Bronchial epithelial cell (primary cell): ENCODE results near the gene LYPD6B. TPM values are rescaled to one million over a fixed set of nuclear protein-coding genes. Genes with fewer than 3 reads are reported as not detected.

Experiments
- DNase-seq: peaks from one replicate; pipeline ENCODE4 v3.0.0-alpha.2; 2010; ENCODE audit warnings: low read depth
- FAIRE-seq: peaks from 2 replicates; lab custom pipeline; 2011; peaks lifted over from hg19 to GRCh38; lab: Jason Lieb, UNC
- H3K27me3 ChIP-seq: 2 replicates; pipeline ENCODE4 v1.5.1; 2011; ENCODE audit warnings: low read length; ENCODE audit not compliant: control insufficient read depth, insufficient read depth
- H3K36me3 ChIP-seq: 2 replicates; pipeline ENCODE4 v1.5.1; 2011; ENCODE audit warnings: low read length; ENCODE audit not compliant: control insufficient read depth, insufficient read depth
- H3K4me3 ChIP-seq: 2 replicates; pipeline ENCODE4 v1.5.1; 2011; ENCODE audit warnings: mild to moderate bottlenecking, low read depth, low read length, control low read depth
- total RNA-seq: library from RNA; depleted of rRNA; stranded (reverse); fragments of >200 nt; gene quantifications from 2 replicates; pipeline ENCODE4 v1.2.1, GENCODE V29; 2014
- TF ChIP-seq, protein P1 (sequence below): IDR thresholded peaks from 2 replicates; pipeline ENCODE4 v1.5.1; 2011; ENCODE audit warnings: mild to moderate bottlenecking, moderate library complexity, low read length, control low read depth, inconsistent platforms; ENCODE audit not compliant: insufficient read depth, severe bottlenecking

The LYPD6B gene
- total RNA-seq, 1 donor from 2014 or later: 14.7 TPM

DNA sequence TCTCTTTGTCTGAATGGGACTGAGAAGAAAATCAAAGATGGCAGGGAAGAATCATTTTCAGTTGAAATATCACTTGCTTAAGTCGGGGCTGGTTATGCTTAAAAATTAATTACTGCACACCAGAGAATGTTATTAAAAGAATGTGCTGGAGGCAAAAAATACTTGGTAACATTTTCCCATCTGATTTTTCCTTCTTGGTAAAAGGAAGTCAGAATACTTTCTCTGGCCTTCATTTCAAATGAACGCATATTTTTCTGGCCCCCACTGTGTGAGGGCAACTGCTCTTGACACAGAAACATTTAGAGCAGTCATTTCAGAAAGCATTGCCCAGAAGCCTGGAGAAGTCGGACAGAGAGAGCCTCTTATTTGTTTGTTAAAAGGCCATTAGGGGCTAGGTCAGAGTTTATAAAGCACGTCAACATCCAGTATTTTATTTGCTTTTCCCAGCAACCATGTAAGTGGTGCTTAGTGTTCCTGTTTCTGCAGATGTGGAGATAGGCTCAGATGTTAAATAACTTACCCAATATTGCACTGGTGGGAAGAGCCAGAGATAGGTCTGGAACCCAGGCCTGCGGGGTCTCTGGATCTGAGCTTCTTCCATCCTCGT is 32.9 kb upstream of the LYPD6B start:
- Histone ChIP-seq H3K4me3 (no peak overlapping the region), H3K36me3 (no peaks in the 10 kb centered on the region), H3K27me3 (no peaks in the 10 kb centered on the region)
- TF ChIP-seq, protein P1, sequence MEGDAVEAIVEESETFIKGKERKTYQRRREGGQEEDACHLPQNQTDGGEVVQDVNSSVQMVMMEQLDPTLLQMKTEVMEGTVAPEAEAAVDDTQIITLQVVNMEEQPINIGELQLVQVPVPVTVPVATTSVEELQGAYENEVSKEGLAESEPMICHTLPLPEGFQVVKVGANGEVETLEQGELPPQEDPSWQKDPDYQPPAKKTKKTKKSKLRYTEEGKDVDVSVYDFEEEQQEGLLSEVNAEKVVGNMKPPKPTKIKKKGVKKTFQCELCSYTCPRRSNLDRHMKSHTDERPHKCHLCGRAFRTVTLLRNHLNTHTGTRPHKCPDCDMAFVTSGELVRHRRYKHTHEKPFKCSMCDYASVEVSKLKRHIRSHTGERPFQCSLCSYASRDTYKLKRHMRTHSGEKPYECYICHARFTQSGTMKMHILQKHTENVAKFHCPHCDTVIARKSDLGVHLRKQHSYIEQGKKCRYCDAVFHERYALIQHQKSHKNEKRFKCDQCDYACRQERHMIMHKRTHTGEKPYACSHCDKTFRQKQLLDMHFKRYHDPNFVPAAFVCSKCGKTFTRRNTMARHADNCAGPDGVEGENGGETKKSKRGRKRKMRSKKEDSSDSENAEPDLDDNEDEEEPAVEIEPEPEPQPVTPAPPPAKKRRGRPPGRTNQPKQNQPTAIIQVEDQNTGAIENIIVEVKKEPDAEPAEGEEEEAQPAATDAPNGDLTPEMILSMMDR: no peak
- FAIRE-seq (no peak), DNase-seq (no peak)

DNA sequence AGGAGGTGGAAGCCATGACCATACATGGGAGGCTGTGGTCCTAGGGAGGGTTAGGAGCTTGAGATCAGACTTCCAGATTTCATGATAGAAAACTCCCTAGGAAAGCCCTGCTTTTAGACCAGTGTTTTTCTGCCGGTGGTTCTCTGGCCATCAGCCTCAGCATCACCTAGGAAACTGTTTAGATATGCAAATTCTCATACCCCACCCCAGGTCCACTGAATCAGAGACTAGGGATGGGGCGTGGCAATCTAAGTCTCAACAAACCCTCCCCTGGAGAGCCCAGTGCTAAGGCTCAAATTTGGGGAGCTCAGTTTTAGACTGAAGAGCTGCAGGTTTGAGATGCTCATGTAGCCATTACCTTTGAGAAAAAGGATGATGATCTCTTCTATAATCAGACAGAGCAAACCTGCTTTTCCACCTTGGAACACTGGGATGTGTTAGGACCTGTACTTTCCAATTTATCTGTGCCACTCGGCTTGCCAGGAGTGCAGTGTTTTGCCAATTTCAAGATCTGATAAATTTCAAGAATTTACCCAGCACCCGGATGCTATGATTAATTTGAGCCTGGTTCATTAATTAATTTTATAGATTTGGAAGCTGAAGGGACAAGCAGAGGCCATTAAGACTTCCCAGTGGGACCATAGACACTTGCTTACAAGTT is 31.5 kb upstream of the LYPD6B start:
- TF ChIP-seq, protein P1: no peak
- H3K36me3 ChIP-seq: no peaks in the 10 kb centered on the region
- FAIRE-seq (no peak), DNase-seq (peak; percentile 78)
- no peaks in the 10 kb centered on the region for H3K27me3 ChIP-seq
- no peak overlapping the region for H3K4me3 ChIP-seq

DNA sequence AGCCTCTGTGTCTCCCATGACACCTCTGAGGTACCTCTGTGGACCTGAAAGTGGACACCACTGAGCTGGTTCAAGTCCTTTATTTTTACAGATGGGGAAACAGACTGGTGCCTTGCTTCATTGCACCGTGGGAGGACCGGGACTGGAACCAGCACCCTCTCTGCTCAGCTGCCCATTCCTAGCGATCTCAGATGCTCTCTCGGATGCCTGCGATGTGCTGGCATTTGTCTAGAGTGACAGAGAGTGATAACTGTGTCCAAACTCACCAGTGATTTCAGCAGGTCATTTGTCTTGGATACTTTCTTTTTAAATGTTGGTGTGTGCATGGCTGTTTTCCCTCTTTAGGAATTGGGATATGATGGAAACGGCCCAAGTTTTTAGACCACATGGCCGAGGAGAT is 30.1 kb upstream of the LYPD6B start:
- Histone ChIP-seq H3K36me3 (no peaks in the 10 kb centered on the region), H3K27me3 (no peaks in the 10 kb centered on the region), H3K4me3 (no peak overlapping the region)
- FAIRE-seq: no peak
- TF ChIP-seq, protein P1: no peak
- no peak for DNase-seq

DNA sequence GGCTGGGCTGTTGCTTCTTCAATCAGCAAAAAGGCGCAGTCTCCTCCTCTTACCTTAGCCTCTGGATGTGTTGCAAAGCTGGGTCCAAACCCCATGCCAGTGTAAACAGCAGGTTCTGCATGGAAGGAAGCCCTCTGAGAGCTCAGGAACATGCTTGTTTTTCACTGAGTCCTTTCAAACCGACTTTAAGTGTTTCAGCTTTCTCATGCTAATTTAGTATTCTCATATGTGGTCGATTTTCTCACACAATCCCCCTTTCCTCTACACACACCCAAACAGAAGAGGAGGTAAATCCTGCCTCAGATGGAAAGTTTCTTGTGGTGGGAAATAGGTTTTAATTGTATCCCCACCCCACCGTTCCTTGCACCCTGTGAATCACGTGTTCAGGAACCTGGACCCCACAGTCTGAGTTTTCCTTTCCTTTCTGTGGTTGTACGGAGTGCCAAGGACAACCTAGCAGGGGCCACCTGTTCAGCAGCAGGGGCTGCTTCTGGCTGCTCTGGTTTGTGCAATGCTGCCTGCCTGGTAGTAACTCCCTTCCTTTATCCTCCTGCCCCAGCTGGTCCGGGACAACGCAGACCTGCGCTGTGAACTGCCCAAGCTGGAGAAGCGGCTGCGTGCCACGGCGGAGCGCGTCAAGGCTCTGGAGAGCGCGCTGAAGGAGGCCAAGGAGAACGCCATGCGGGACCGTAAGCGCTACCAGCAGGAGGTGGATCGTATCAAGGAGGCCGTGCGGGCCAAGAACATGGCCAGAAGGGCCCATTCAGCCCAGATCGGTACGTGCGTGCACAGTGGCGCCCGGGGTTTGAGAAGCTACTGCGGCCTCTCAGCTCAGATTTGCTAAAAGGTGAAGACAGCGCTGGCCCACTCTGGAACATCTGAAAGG is 28.7 kb upstream of the LYPD6B start:
- H3K36me3 ChIP-seq: no peaks in the 10 kb centered on the region
- no peak overlapping the region for H3K4me3 ChIP-seq
- FAIRE-seq (no peak), DNase-seq (no peak)
- TF ChIP-seq, protein P1: no peak
- H3K27me3 ChIP-seq: no peaks in the 10 kb centered on the region

DNA sequence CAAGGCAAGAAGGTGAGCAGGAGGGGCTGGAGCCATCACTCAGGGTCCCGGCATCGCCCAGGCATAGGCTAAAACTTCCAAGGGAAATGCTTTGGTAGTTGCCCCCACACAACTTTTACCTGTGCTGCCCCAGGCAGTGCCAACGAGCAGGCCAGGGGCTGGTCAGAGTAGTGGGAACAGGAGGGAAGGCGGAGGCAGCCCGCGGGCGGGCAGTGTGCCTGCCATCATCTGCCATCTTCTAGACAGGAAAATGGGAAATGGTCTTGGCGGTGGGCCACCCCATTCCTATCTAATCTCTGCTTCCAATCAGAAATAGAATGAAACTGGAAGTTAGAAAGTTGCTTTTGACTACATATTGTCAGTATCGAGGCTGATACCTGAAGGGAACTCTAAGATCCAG is 26.0 kb upstream of the LYPD6B start:
- FAIRE-seq (no peak), DNase-seq (no peak)
- Histone ChIP-seq H3K4me3 (no peak overlapping the region), H3K36me3 (no peaks in the 10 kb centered on the region), H3K27me3 (peaks cover 2% of the 10 kb centered on the region)
- TF ChIP-seq, protein P1: no peak
